Natural killer cell (primary cell): ENCODE measurements around the gene MAFG. TPM values are rescaled to one million over a fixed set of nuclear protein-coding genes. Genes with fewer than 3 reads are reported as not detected.

Experiments
- ATAC-seq, 3 donors: fragments of 150-1000 bp in 2 of 3; fragments of 200-7000 bp in 1 of 3; cut with Tn5 transposase; 1 replicate in 1 of 3; 2 replicates in 2 of 3; pipeline ENCODE4 v1.10.0; 2021; ENCODE audit warnings: mild to moderate bottlenecking in 2 of 3, moderate library complexity in 2 of 3
- DNase-seq, 2 donors: peaks; one replicate each; pipeline versions ENCODE4 v3.0.0 to v3.0.0-alpha.2; 2013 to 2021; ENCODE audit warnings: mixed read lengths in 1 of 2
- H3K27ac ChIP-seq: one replicate; pipeline ENCODE4 v1.5.1; 2013; ENCODE audit warnings: mild to moderate bottlenecking, low read length
- H3K27me3 ChIP-seq: one replicate; pipeline ENCODE4 v1.6.1; 2013; ENCODE audit warnings: low read length; ENCODE audit not compliant: control insufficient read depth, insufficient read depth
- H3K36me3 ChIP-seq: one replicate; pipeline ENCODE4 v1.6.1; 2013; ENCODE audit warnings: low read length; ENCODE audit not compliant: control insufficient read depth, insufficient read depth
- H3K4me1 ChIP-seq: one replicate; pipeline ENCODE4 v1.6.1; 2013; ENCODE audit warnings: low read length; ENCODE audit not compliant: control insufficient read depth, insufficient read depth
- H3K4me3 ChIP-seq: one replicate; pipeline ENCODE4 v1.5.1; 2013; ENCODE audit warnings: low read length
- H3K9me3 ChIP-seq: one replicate; pipeline ENCODE4 v1.6.1; 2013; ENCODE audit warnings: low read length; ENCODE audit not compliant: control insufficient read depth, insufficient read depth
- H3K27ac Mint-ChIP-seq, 2 donors: one replicate each; pipeline ENCODE4 v1.8.0; 2022; ENCODE audit warnings: mild to moderate bottlenecking in 2 of 2, mixed read lengths in 2 of 2, moderate library complexity in 1 of 2
- H3K27me3 Mint-ChIP-seq, 2 donors: one replicate each; pipeline ENCODE4 v1.8.0; 2022; ENCODE audit warnings: low read depth in 2 of 2, mixed read lengths in 2 of 2
- H3K36me3 Mint-ChIP-seq: one replicate; pipeline ENCODE4 v1.8.0; 2022; ENCODE audit warnings: mixed read lengths
- H3K4me1 Mint-ChIP-seq, 2 donors: one replicate each; pipeline ENCODE4 v1.8.0; 2022; ENCODE audit warnings: mixed read lengths in 2 of 2
- H3K4me3 Mint-ChIP-seq: one replicate; pipeline ENCODE4 v1.8.0; 2022; ENCODE audit warnings: mild to moderate bottlenecking, moderate library complexity, mixed read lengths
- H3K9me3 Mint-ChIP-seq, 2 donors: one replicate each; pipeline ENCODE4 v1.8.0; 2022; ENCODE audit warnings: mixed read lengths in 2 of 2
- CTCF ChIP-seq: fragments of 200-600 bp; IDR thresholded peaks from one replicate; pipeline ENCODE4 v1.8.0; 2022; ENCODE audit warnings: antibody characterized with exemption
- WGBS: methylation state at CpG from one replicate; pipeline ENCODE4 v1.1.7; 2013; ENCODE audit warnings: missing lambda C conversion rate; ENCODE audit not compliant: insufficient coverage; 5-methylcytosine and 5-hydroxymethylcytosine counted together
- intact Hi-C: fragments of 100-400 bp; cut with micrococcal nuclease; formaldehyde crosslinking; loops from one replicate; pipeline ENCODE4 v1.14.2; 2022
- total RNA-seq, 4 donors: library from RNA; stranded (reverse); fragments of 120-200 nt in 1 of 4; gene quantifications; one replicate each; pipeline versions ENCODE4 v1.2.3 to v1.2.4, GENCODE V29; 2013 to 2022

MAFG gene
- total RNA-seq, 3 donors from 2014 or later (not counting 1 experiment from before 2014, with no cell fraction given) = 11.9 to 14.6 (median 13.2) TPM

GRCh38 chr17:81870981-81871386 is 56.6 kb downstream of the MAFG start, which contains the start of gene ARHGDIA:
Gene ARHGDIA, minus strand, starts transcription at chr17:81871337. Its CDS starts 1,407 bp downstream, at chr17:81869930.
- intact Hi-C loops = loop anchor here (1.0 to 10.0 kb wide), 2 partner anchors 10 to 224 kb away; partner anchors contain the start of gene FASN
- H3K27ac Mint-ChIP-seq = peak within 1 kb of the TSS; percentile 88 to 90
- no peaks in the 10 kb centered on the region for H3K36me3 Mint-ChIP-seq
- peak within 1 kb of the TSS; percentile 88 for H3K4me3 Mint-ChIP-seq
- Histone ChIP-seq H3K4me1 (peaks cover 54% of the 10 kb centered on the region), H3K4me3 (peak within 1 kb of the TSS; percentile 87), H3K27ac (peak within 1 kb of the TSS; percentile 96), H3K36me3 (peaks cover 25% of the 10 kb centered on the region), H3K27me3 (no peaks in the 10 kb centered on the region), H3K9me3 (no peaks in the 10 kb centered on the region)
- no peak for TF ChIP-seq CTCF
- peaks cover 14 to 40% of the 10 kb centered on the region in 2 donors for H3K4me1 Mint-ChIP-seq
- ATAC-seq (peak; percentile 63 to 82 (median 74)), DNase-seq (no peak)
- H3K27me3 Mint-ChIP-seq = no peaks in the 10 kb centered on the region
- H3K9me3 Mint-ChIP-seq = no peaks in the 10 kb centered on the region
- under 1% methylated on average over 64 of the region's 64 CpGs for WGBS

- Histone ChIP-seq H3K4me3 (peak overlapping the region; percentile 50), H3K9me3 (no peaks in the 10 kb centered on the region), H3K36me3 (peaks cover 25% of the 10 kb centered on the region), H3K4me1 (peaks cover 54% of the 10 kb centered on the region), H3K27me3 (no peaks in the 10 kb centered on the region), H3K27ac (peak overlapping the region; percentile 77)
- Mint-ChIP-seq H3K4me1 (peaks cover 14 to 43% of the 10 kb centered on the region in 2 donors), H3K9me3 (no peaks in the 10 kb centered on the region), H3K27ac (peak overlapping the region; percentile 87 to 88), H3K36me3 (no peaks in the 10 kb centered on the region), H3K27me3 (no peaks in the 10 kb centered on the region), H3K4me3 (peak overlapping the region; percentile 85)
- DNase-seq (peak; percentile 53 to 68), ATAC-seq (peak; percentile 14 to 45 (median 43))
- TF ChIP-seq CTCF = no peak
- 1% methylated on average over 65 of the region's 65 CpGs for WGBS
- intact Hi-C loops = loop anchor here (1.0 to 10.0 kb wide), 2 partner anchors 9 to 224 kb away; partner anchors contain the start of gene FASN
Observed at GRCh38 chr17:81870131-81870980, 57.2 kb downstream of the MAFG start.

GRCh38 chr17:81869221-81870130 is 58.1 kb downstream of the MAFG start:
- H3K27ac ChIP-seq = peak overlapping the region; percentile 77
- DNase-seq (peak; percentile 46 to 52), ATAC-seq (no peak)
- Mint-ChIP-seq H3K27me3 (no peaks in the 10 kb centered on the region), H3K36me3 (no peaks in the 10 kb centered on the region), H3K27ac (peak overlapping the region; percentile 87 to 88), H3K4me3 (peak overlapping the region; percentile 85), H3K9me3 (no peaks in the 10 kb centered on the region), H3K4me1 (peaks cover 14 to 45% of the 10 kb centered on the region in 2 donors)
- peaks cover 54% of the 10 kb centered on the region for H3K4me1 ChIP-seq
- peak overlapping the region; percentile 50 for H3K4me3 ChIP-seq
- intact Hi-C loops = loop anchor here (1.0 to 10.0 kb wide), 2 partner anchors 8 to 225 kb away; partner anchors contain the start of gene FASN
- H3K9me3 ChIP-seq = no peaks in the 10 kb centered on the region
- peak; percentile 71 for TF ChIP-seq CTCF
- H3K27me3 ChIP-seq = no peaks in the 10 kb centered on the region
- 49% methylated on average over 52 of the region's 52 CpGs for WGBS
- H3K36me3 ChIP-seq = peaks cover 25% of the 10 kb centered on the region
